Upper lobe of right lung (tissue), 1 donor: ENCODE data around the gene NPB. TPM values are rescaled to one million over a fixed set of nuclear protein-coding genes. Genes with fewer than 3 reads are reported as not detected.

ENCODE experiments used
- ATAC-seq: fragments of 200-7000 bp; cut with Tn5 transposase; one replicate; pipeline ENCODE4 v1.9.1; 2020; ENCODE audit warnings: mild to moderate bottlenecking, moderate library complexity
- DNase-seq: peaks from one replicate; pipeline ENCODE4 v3.0.0-alpha.2; 2020
- H3K27ac ChIP-seq: fragments of 200-600 bp; one replicate; pipeline ENCODE4 v1.8.0; 2022
- H3K27me3 ChIP-seq: fragments of 200-600 bp; one replicate; pipeline ENCODE4 v1.8.0; 2022; ENCODE audit warnings: mild to moderate bottlenecking
- H3K36me3 ChIP-seq: fragments of 200-600 bp; one replicate; pipeline ENCODE4 v1.8.0; 2022
- H3K4me1 ChIP-seq: fragments of 200-600 bp; one replicate; pipeline ENCODE4 v1.8.0; 2022
- H3K4me3 ChIP-seq: fragments of 200-600 bp; one replicate; pipeline ENCODE4 v1.8.0; 2022; ENCODE audit warnings: mild to moderate bottlenecking
- H3K9me3 ChIP-seq: fragments of 200-600 bp; one replicate; pipeline ENCODE4 v1.8.0; 2022
- intact Hi-C: fragments of 100-400 bp; cut with DNase I; formaldehyde crosslinking; loops from one replicate; pipeline ENCODE4 v1.11.0; 2022
- long read RNA-seq: library from polyadenylated mRNA; unstranded; transcript quantifications from one replicate; pipeline ENCODE4 v2.0.0, GENCODE V29; 2021
- total RNA-seq: library from RNA; stranded (reverse); fragmentation: NEBNext Ultra II Directional; extraction: Animal tissue kit (Norgen Biotek cat#: 25700); gene quantifications from one replicate; pipeline ENCODE4 v1.2.1, GENCODE V29; 2021
- TF ChIP-seq, protein P1 (sequence below): fragments of 200-600 bp; IDR thresholded peaks from one replicate; pipeline ENCODE4 v1.8.0; 2022; ENCODE audit warnings: antibody characterized with exemption
- donor health status: DM: no; HTN: yes; CAD: no; lungs with severe emphysema.

NPB gene
- 0.55 TPM for total RNA-seq
- long read RNA-seq, result 0 reads

GRCh38 chr17:81902023-81902652 lies at the start of gene NPB:
Gene NPB, plus strand, starts transcription at chr17:81902238. Its CDS starts 40 bp downstream, at chr17:81902278.
- intact Hi-C loops, result no loop called here
- peaks cover 45% of the 10 kb centered on the region for H3K36me3 ChIP-seq
- no peaks in the 10 kb centered on the region for H3K9me3 ChIP-seq
- H3K4me1 ChIP-seq, result peaks cover 5% of the 10 kb centered on the region
- DNase-seq (peak; percentile 68), ATAC-seq (peak; percentile 62)
- H3K4me3 ChIP-seq, result peak within 1 kb of the TSS; percentile 33
- H3K27ac ChIP-seq, result no peak within 1 kb of the TSS
- TF ChIP-seq, protein P1, sequence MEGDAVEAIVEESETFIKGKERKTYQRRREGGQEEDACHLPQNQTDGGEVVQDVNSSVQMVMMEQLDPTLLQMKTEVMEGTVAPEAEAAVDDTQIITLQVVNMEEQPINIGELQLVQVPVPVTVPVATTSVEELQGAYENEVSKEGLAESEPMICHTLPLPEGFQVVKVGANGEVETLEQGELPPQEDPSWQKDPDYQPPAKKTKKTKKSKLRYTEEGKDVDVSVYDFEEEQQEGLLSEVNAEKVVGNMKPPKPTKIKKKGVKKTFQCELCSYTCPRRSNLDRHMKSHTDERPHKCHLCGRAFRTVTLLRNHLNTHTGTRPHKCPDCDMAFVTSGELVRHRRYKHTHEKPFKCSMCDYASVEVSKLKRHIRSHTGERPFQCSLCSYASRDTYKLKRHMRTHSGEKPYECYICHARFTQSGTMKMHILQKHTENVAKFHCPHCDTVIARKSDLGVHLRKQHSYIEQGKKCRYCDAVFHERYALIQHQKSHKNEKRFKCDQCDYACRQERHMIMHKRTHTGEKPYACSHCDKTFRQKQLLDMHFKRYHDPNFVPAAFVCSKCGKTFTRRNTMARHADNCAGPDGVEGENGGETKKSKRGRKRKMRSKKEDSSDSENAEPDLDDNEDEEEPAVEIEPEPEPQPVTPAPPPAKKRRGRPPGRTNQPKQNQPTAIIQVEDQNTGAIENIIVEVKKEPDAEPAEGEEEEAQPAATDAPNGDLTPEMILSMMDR, result no peak
- no peaks in the 10 kb centered on the region for H3K27me3 ChIP-seq

GRCh38 chr17:81854974-81855774 lies 46.9 kb upstream of the NPB start:
- Histone ChIP-seq H3K36me3 (peaks cover 87% of the 10 kb centered on the region), H3K9me3 (no peaks in the 10 kb centered on the region), H3K4me1 (peaks cover 14% of the 10 kb centered on the region), H3K4me3 (no peak overlapping the region), H3K27me3 (no peaks in the 10 kb centered on the region), H3K27ac (no peak overlapping the region)
- intact Hi-C loops, result no loop called here
- TF ChIP-seq, protein P1, result no peak
- DNase-seq, result no peak
- ATAC-seq, result no peak

GRCh38 chr17:81858170-81858966 lies 43.7 kb upstream of the NPB start:
- Histone ChIP-seq H3K9me3 (no peaks in the 10 kb centered on the region), H3K27ac (no peak overlapping the region), H3K27me3 (no peaks in the 10 kb centered on the region), H3K4me1 (peaks cover 23% of the 10 kb centered on the region), H3K4me3 (peak overlapping the region; percentile 93), H3K36me3 (peaks cover 56% of the 10 kb centered on the region)
- intact Hi-C loops, result no loop called here
- no peak for DNase-seq
- ATAC-seq, result no peak
- TF ChIP-seq, protein P1, result no peak

- intact Hi-C loops, result no loop called here
- DNase-seq (no peak), ATAC-seq (no peak)
- Histone ChIP-seq H3K4me1 (peaks cover 23% of the 10 kb centered on the region), H3K36me3 (peaks cover 47% of the 10 kb centered on the region), H3K27me3 (no peaks in the 10 kb centered on the region), H3K9me3 (no peaks in the 10 kb centered on the region), H3K27ac (peak overlapping the region; percentile 94), H3K4me3 (peak overlapping the region; percentile 93)
- TF ChIP-seq, protein P1, result no peak
Observed at GRCh38 chr17:81858967-81859905, 42.8 kb upstream of the NPB start.
